ENCODE results near the gene ADCY5.

Gene ADCY5

GRCh38 chr3:123467046-123467445 is 18.2 kb upstream of the ADCY5 start:
- in situ Hi-C loops (cut with HindIII; ENCODE audit: low pct_ligation_motif_present, low pct_unique_long_range_greater_than_20kb, low sequenced_read_pairs) = no loop called here
- no peak for DNase-seq

- in situ Hi-C loops (cut with HindIII; ENCODE audit: low pct_ligation_motif_present, low pct_unique_long_range_greater_than_20kb, low sequenced_read_pairs) = no loop called here
- DNase-seq = no peak
Measured at GRCh38 chr3:123464211-123464610, 15.3 kb upstream of the ADCY5 start.

DNA sequence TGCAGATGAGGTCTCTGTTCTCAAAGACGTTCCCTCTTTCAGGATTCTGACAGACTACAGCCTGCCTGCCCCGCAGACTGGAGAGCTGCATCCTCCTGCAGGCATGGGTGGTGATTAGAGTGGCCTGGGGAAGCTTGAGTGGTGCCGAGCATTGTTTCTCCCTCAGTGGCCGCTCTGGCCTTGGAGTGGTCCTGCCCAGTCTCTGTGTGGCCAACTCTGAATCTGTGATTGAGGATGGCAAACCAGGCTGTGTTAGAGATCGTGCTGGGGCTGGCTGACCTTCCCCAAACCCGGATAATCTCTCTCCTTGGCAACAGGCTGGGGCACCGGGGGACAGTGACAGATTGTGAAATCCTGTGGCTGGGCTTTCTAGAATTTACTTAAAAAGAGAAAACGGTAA is 11.0 kb upstream of the ADCY5 start:
- in situ Hi-C loops (cut with HindIII; ENCODE audit: low pct_ligation_motif_present, low pct_unique_long_range_greater_than_20kb, low sequenced_read_pairs) = no loop called here
- DNase-seq = no peak

GRCh38 chr3:123458255-123458654 is 9.4 kb upstream of the ADCY5 start:
- in situ Hi-C loops (cut with HindIII; ENCODE audit: low pct_ligation_motif_present, low pct_unique_long_range_greater_than_20kb, low sequenced_read_pairs) = no loop called here
- no peak for DNase-seq

DNA sequence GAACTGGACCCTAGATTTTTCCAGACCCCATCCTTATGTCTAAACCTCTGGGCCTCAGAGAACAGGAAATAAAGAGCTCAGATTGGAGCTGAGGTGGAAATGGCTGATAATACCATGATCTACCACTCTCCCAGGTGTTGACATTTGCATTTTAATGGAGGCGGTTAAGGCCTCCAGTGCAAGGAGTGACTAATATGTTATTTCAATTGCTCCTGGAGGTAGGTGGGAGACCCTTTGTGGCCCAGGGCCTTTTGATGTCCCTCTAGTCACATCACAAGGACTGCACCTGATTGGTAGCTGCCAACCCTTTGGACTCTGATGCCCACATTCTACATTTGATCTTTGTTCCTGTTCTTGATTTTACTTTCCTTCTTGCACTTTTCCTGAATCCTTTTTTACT is 9.0 kb upstream of the ADCY5 start:
- in situ Hi-C loops (cut with HindIII; ENCODE audit: low pct_ligation_motif_present, low pct_unique_long_range_greater_than_20kb, low sequenced_read_pairs) = no loop called here
- no peak for DNase-seq

- DNase-seq = no peak
- in situ Hi-C loops (cut with HindIII; ENCODE audit: low pct_ligation_motif_present, low pct_unique_long_range_greater_than_20kb, low sequenced_read_pairs) = no loop called here
Measured at GRCh38 chr3:123453675-123454074, 4.8 kb upstream of the ADCY5 start.

GRCh38 chr3:123451186-123451585 is 2.3 kb upstream of the ADCY5 start:
- DNase-seq = no peak
- in situ Hi-C loops (cut with HindIII; ENCODE audit: low pct_ligation_motif_present, low pct_unique_long_range_greater_than_20kb, low sequenced_read_pairs) = no loop called here

- no peak for DNase-seq
- in situ Hi-C loops (cut with HindIII; ENCODE audit: low pct_ligation_motif_present, low pct_unique_long_range_greater_than_20kb, low sequenced_read_pairs) = no loop called here
Measured at GRCh38 chr3:123449997-123450604, 1.2 kb upstream of the ADCY5 start.

DNA sequence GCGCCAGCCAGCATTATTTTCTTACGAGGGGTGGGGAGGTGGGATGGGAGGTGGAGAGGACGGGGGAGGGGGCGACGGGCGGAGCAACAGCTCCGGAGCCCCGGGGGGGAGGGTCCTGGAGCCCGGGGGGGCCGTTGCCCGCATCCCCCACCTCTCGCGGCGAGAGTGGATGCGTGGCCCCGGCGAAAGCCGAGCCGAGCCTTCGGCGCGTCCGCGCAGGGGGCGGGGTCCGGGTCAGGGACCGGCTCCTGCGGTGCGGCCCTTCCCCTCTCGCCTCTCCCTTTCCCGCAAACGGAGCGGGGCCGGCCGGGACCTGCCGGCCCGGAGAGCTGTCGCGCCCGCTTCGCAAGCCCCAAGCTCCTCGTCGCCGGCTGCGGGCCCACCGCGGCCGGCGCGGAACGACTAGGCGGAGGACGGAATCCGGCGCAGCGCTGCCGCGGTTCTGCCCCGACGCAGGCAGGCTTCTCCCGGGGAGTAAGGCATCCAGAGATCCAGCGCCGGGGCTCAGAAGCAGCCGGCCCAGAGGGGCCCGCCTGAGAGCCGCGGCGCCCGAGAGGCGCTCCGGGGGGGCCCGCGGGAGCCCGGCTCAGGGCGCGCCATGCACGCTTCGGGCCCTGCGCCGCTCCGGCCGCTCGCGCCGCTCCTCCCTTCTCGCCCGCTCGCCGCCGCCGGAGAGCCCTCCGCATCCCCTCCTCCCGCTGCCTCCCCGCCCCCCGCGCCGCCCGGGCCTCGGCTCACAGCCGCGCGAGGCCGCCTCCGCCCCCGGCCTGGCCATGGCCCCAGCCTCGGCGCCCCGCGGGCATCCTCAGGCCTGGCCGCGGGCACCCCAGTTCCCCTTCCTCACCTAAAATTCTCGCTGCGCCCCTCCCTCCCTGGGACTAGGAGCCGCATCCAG is 459 bp upstream of the ADCY5 start:
- peak; percentile 9 for DNase-seq
- in situ Hi-C loops (cut with HindIII; ENCODE audit: low pct_ligation_motif_present, low pct_unique_long_range_greater_than_20kb, low sequenced_read_pairs) = no loop called here

DNA sequence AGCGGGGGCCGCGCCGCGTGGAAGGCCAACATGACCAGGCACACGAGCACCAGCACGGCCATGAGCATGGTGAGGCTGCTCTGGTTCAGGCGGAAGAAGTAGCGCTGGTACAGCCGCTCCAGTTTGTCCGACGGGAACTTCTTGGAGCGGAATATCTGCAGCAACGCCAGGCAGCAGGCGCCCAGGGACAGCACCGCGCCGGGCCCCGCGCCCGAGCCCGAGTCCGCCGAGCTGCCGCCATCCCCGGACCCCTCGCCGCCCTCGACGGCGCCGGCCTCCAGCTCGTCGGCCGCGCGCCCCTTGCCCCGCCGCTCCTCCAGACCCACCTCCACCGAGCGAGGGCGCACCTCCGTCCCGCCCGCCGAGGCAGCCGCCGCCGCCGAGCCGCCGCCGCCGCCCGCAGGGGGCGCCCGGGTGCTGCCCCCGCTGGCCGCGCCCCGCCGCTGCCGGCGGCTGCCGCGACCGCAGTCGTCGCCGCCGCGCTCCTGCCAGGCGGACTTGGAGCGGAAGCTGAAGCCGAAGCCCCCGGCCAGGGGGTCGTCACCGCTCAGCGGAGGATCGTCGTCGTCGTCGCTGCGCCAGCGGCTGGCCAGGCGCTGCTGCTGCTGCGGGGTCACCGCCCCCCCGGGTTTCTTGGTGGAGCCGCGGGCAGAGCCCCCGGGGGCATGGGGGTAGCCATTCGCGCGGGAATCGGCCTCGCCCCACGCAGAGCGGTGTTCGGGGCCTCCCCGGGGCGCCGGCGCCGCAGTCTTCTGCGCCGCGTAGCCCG is 957 bp downstream of the ADCY5 start:
- no peak for DNase-seq
- in situ Hi-C loops (cut with HindIII; ENCODE audit: low pct_ligation_motif_present, low pct_unique_long_range_greater_than_20kb, low sequenced_read_pairs) = no loop called here

GRCh38 chr3:123447416-123447748 is 1.5 kb downstream of the ADCY5 start:
- DNase-seq = no peak
- in situ Hi-C loops (cut with HindIII; ENCODE audit: low pct_ligation_motif_present, low pct_unique_long_range_greater_than_20kb, low sequenced_read_pairs) = no loop called here

DNA sequence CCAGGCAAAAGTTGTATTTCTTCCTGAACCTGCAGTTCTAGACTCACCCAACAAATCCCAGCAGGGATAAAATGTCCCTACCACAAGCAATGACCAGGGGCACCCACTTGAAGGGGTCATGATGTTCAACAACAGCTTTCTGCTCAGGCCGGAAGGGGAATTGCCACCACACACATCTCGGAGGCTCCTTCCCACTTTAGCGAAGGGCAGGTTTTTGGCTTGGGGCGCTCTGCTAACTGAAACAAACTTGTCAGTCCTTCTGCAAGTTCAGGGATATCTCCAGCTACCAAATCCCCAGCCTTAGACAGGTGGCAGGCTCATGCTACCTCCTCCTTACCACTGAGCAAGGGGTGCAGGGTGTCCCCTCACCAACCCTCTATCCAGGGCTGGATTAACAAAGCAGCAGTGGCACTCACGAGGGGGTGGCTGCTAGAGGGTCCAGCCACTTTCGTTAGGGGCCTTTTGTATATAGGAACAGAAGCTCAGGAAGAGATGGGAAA is 2.2 kb downstream of the ADCY5 start:
- in situ Hi-C loops (cut with HindIII; ENCODE audit: low pct_ligation_motif_present, low pct_unique_long_range_greater_than_20kb, low sequenced_read_pairs) = no loop called here
- DNase-seq = no peak

GRCh38 chr3:123446210-123446609 is 2.7 kb downstream of the ADCY5 start:
- DNase-seq = no peak
- in situ Hi-C loops (cut with HindIII; ENCODE audit: low pct_ligation_motif_present, low pct_unique_long_range_greater_than_20kb, low sequenced_read_pairs) = no loop called here

DNA sequence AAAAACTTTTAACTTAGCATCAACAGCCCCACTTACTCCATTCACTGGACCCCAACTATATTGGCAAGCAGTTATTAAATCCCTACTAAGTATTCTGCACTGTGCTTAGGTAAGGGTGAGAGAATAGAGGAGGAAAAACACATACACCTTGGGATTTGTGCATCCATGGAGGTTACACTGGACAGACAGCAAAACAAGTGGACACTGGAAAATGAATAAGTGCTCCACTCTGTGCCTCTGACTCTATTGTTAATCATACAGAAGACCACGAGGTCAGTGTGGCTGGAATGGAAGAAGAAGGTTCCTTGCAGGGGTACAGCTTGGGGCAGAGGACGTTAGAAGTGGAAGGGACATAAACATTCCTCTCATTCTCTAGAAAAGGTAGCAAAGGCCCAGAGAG is 3.2 kb downstream of the ADCY5 start:
- DNase-seq = no peak
- in situ Hi-C loops (cut with HindIII; ENCODE audit: low pct_ligation_motif_present, low pct_unique_long_range_greater_than_20kb, low sequenced_read_pairs) = no loop called here

- in situ Hi-C loops (cut with HindIII; ENCODE audit: low pct_ligation_motif_present, low pct_unique_long_range_greater_than_20kb, low sequenced_read_pairs) = no loop called here
- DNase-seq = no peak
Measured at GRCh38 chr3:123444744-123445143, 4.1 kb downstream of the ADCY5 start.

GRCh38 chr3:123444023-123444422 is 4.9 kb downstream of the ADCY5 start:
- in situ Hi-C loops (cut with HindIII; ENCODE audit: low pct_ligation_motif_present, low pct_unique_long_range_greater_than_20kb, low sequenced_read_pairs) = no loop called here
- no peak for DNase-seq

DNA sequence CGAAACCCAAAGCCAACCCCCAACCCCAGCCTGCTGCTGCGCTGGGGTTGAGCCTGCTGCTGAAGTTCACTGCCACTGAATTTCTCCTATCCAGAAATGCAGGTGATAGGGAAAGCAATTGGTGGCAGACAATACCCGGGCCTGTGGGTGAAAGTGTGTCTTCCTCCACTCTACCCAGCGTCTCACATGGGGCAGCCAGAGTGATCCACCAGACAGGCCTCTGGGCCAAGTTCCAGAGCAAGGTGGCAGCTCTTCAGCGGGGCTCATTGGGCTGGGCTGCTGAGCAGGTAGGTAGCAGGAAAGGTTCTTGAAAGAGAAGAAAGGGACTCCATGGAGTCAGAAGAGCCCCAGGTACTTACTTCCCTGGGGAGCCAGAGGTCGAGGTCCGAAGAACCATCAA is 6.0 kb downstream of the ADCY5 start:
- in situ Hi-C loops (cut with HindIII; ENCODE audit: low pct_ligation_motif_present, low pct_unique_long_range_greater_than_20kb, low sequenced_read_pairs) = no loop called here
- DNase-seq = no peak

DNA sequence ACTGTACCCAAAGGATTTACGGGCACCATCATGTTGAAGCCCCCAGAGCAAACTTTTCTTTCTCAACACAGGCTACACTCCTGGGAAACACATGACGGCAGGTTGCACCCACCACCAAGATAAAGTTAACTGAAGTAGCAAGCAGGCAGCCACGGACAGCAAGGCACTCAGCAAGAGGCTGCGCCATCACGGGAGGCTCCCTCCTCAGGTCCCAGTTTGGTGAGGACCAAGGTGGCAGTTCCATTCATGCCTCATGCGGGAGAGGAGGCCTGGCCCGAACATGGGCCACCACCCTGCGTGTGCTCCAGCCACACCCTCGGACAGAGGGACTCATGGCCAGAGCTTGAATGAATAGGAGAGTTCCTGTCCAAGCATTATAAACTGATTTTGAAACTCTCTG is 6.8 kb downstream of the ADCY5 start:
- in situ Hi-C loops (cut with HindIII; ENCODE audit: low pct_ligation_motif_present, low pct_unique_long_range_greater_than_20kb, low sequenced_read_pairs) = no loop called here
- DNase-seq = no peak

GRCh38 chr3:123439806-123440580 is 8.9 kb downstream of the ADCY5 start:
- no peak for DNase-seq

More at GRCh38 chr3:123439806-123440580, 8.9 kb downstream of the ADCY5 start:
- in situ Hi-C loops (cut with HindIII; ENCODE audit: low pct_ligation_motif_present, low pct_unique_long_range_greater_than_20kb, low sequenced_read_pairs) = no loop called here
